ENCODE data around the gene CRYGN. TPM values are rescaled to one million over a fixed set of nuclear protein-coding genes. Genes with fewer than 3 reads are reported as not detected.

Gene CRYGN
- total and polyA plus RNA-seq, 4 donors: under 0.01 to 0.02 TPM; not detected in 2

DNA sequence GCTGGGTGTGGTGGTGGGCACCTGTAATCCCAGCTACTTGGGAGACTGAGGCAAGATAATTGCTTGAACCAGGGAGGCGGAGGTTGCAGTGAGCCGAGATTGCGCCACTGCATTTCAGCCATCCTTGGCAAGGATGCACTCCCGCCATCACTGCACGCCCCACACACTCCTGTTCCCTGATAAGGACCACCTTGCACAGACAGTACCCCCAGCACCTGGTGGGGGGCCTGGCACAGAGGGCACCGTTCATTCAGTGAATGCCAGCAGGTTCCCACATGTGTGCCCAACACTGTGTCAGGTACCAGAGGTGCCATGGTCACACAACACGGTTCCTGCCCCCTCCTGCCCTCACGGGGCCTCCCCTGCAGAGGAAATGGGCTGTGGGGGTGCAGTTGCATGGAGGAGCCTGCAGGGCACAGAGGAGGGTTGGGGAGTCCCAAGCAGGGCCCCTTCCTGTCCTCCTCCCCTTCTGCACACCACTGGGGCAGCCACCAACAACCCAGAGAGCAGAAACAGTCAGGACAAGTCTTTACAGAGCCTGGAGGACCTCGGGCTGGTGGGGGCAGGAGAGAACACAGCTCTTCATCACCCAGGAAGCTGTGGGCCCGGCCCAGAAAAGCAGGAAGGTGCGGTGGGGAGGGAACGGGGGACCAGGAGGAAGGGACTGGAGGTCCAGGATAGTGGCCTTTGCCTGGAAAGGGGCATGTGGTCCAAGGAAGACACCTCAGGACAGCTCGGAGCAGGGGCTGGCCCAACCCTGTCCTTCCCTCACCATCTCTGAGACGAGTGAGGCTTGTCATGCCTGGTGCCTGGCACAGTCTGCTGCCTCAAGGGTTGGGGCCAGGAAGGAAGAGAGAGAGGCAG is 7.1 kb downstream of the CRYGN start:
- no peak overlapping the region for H3K27ac ChIP-seq (ENCODE audit: low read depth in 1 of 2, low read length in 2 of 2)
- TF ChIP-seq EGR1 (IDR thresholded peaks at IDR 0.05; ENCODE audit: low read depth in 2 of 2) (no peak), RAD21 (IDR thresholded peaks at IDR 0.05) (no peak), FOXA2 (IDR thresholded peaks at IDR 0.05) (no peak)
- no peaks in the 10 kb centered on the region for H3K9me3 ChIP-seq (ENCODE audit: control insufficient read depth in 4 of 4, low read length in 3 of 4)
- WGBS: 75% methylated on average over 14 of the region's 14 CpGs
- no peaks in the 10 kb centered on the region for H3K4me1 ChIP-seq (ENCODE audit: control insufficient read depth in 4 of 4, insufficient read depth in 4 of 4, low read length in 3 of 4)
- H3K9ac ChIP-seq (ENCODE audit: low read depth in 1 of 2, low read length in 2 of 2): no peak overlapping the region
- no peaks in the 10 kb centered on the region for H3K36me3 ChIP-seq (ENCODE audit: control insufficient read depth in 4 of 4, insufficient read depth in 3 of 4, low read depth in 1 of 4, low read length in 3 of 4)
- H3K27me3 ChIP-seq (ENCODE audit: control insufficient read depth in 4 of 4, insufficient read depth in 4 of 4, low read length in 3 of 4): peaks cover 0 to 2% (median 0%) of the 10 kb centered on the region in 4 donors
- H3K4me3 ChIP-seq (ENCODE audit: low read depth in 1 of 3, low read length in 3 of 3): no peak overlapping the region
- no peak for DNase-seq (ENCODE audit: low spot score)

DNA sequence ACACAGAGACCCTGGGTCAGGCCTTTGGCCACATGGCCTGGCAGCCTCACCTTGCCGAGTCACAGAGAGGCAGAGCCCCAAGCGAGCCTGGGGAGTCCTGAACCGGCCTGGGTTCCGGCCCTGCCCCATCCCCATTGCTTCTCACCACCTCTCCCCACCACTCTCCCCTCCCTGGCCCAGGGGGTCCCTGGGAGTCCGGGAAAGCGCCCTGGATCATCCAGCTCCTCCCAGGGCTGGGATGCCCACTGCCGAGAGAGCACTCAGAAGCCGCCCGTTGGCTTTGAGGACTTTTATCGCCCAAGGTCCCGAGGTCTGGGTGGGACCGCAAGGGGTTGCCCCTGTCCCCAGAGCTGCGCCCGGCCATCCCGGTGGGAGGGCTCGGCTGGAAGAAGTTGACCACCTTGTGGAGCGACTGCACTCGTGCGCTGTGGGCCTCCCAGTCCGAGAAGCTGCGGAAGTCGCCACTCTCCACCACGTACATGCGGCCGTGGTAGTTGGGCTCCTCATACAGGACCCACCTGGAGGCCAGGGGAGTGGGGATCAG is 8.1 kb downstream of the CRYGN start:
- Histone ChIP-seq H3K36me3 (ENCODE audit: control insufficient read depth in 4 of 4, insufficient read depth in 3 of 4, low read depth in 1 of 4, low read length in 3 of 4) (no peaks in the 10 kb centered on the region), H3K4me1 (ENCODE audit: control insufficient read depth in 4 of 4, insufficient read depth in 4 of 4, low read length in 3 of 4) (no peaks in the 10 kb centered on the region), H3K27ac (ENCODE audit: low read depth in 1 of 2, low read length in 2 of 2) (no peak overlapping the region), H3K4me3 (ENCODE audit: low read depth in 1 of 3, low read length in 3 of 3) (no peak overlapping the region), H3K9ac (ENCODE audit: low read depth in 1 of 2, low read length in 2 of 2) (no peak overlapping the region), H3K9me3 (ENCODE audit: control insufficient read depth in 4 of 4, low read length in 3 of 4) (no peaks in the 10 kb centered on the region), H3K27me3 (ENCODE audit: control insufficient read depth in 4 of 4, insufficient read depth in 4 of 4, low read length in 3 of 4) (peaks cover 0 to 2% (median 0%) of the 10 kb centered on the region in 4 donors)
- DNase-seq (ENCODE audit: low spot score): no peak
- WGBS: 96% methylated on average over 25 of the region's 25 CpGs
- TF ChIP-seq, protein P1, sequence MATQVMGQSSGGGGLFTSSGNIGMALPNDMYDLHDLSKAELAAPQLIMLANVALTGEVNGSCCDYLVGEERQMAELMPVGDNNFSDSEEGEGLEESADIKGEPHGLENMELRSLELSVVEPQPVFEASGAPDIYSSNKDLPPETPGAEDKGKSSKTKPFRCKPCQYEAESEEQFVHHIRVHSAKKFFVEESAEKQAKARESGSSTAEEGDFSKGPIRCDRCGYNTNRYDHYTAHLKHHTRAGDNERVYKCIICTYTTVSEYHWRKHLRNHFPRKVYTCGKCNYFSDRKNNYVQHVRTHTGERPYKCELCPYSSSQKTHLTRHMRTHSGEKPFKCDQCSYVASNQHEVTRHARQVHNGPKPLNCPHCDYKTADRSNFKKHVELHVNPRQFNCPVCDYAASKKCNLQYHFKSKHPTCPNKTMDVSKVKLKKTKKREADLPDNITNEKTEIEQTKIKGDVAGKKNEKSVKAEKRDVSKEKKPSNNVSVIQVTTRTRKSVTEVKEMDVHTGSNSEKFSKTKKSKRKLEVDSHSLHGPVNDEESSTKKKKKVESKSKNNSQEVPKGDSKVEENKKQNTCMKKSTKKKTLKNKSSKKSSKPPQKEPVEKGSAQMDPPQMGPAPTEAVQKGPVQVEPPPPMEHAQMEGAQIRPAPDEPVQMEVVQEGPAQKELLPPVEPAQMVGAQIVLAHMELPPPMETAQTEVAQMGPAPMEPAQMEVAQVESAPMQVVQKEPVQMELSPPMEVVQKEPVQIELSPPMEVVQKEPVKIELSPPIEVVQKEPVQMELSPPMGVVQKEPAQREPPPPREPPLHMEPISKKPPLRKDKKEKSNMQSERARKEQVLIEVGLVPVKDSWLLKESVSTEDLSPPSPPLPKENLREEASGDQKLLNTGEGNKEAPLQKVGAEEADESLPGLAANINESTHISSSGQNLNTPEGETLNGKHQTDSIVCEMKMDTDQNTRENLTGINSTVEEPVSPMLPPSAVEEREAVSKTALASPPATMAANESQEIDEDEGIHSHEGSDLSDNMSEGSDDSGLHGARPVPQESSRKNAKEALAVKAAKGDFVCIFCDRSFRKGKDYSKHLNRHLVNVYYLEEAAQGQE (IDR thresholded peaks at IDR 0.05): no peak
- TF ChIP-seq, protein P2, sequence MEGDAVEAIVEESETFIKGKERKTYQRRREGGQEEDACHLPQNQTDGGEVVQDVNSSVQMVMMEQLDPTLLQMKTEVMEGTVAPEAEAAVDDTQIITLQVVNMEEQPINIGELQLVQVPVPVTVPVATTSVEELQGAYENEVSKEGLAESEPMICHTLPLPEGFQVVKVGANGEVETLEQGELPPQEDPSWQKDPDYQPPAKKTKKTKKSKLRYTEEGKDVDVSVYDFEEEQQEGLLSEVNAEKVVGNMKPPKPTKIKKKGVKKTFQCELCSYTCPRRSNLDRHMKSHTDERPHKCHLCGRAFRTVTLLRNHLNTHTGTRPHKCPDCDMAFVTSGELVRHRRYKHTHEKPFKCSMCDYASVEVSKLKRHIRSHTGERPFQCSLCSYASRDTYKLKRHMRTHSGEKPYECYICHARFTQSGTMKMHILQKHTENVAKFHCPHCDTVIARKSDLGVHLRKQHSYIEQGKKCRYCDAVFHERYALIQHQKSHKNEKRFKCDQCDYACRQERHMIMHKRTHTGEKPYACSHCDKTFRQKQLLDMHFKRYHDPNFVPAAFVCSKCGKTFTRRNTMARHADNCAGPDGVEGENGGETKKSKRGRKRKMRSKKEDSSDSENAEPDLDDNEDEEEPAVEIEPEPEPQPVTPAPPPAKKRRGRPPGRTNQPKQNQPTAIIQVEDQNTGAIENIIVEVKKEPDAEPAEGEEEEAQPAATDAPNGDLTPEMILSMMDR (IDR thresholded peaks at IDR 0.05; ENCODE audit: low read depth, low read length, missing input control): no peak
- TF ChIP-seq SP1 (IDR thresholded peaks at IDR 0.05) (no peak), RXRA (IDR thresholded peaks at IDR 0.05) (no peak), TAF1 (conservative IDR thresholded peaks at IDR 0.05) (no peak), YY1 (IDR thresholded peaks at IDR 0.05) (no peak), HNF4A (conservative IDR thresholded peaks at IDR 0.05) (no peak), HNF4G (IDR thresholded peaks at IDR 0.05) (no peak), FOXA1 (IDR thresholded peaks at IDR 0.05) (no peak), EGR1 (IDR thresholded peaks at IDR 0.05; ENCODE audit: low read depth in 2 of 2) (no peak), JUND (IDR thresholded peaks at IDR 0.05) (no peak), FOXA2 (IDR thresholded peaks at IDR 0.05) (no peak)
- TF ChIP-seq, protein P3, sequence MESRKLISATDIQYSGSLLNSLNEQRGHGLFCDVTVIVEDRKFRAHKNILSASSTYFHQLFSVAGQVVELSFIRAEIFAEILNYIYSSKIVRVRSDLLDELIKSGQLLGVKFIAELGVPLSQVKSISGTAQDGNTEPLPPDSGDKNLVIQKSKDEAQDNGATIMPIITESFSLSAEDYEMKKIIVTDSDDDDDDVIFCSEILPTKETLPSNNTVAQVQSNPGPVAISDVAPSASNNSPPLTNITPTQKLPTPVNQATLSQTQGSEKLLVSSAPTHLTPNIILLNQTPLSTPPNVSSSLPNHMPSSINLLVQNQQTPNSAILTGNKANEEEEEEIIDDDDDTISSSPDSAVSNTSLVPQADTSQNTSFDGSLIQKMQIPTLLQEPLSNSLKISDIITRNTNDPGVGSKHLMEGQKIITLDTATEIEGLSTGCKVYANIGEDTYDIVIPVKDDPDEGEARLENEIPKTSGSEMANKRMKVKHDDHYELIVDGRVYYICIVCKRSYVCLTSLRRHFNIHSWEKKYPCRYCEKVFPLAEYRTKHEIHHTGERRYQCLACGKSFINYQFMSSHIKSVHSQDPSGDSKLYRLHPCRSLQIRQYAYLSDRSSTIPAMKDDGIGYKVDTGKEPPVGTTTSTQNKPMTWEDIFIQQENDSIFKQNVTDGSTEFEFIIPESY (IDR thresholded peaks at IDR 0.05): no peak

Measured in liver (tissue), 9 donors.